HG03521 (cell line): Measurements from ENCODE around the gene SCAMP3.
"Not testable (repeated sequence)": the region's sequence is repeated elsewhere in the genome, so short reads cannot be mapped to it uniquely, and the experiment has no call there.

Source experiments
- ATAC-seq: cut with Tn5 transposase; IDR thresholded peaks from one replicate; pipeline ENCODE4 v1.9.1; 2021; ENCODE audit warnings: mild to moderate bottlenecking, moderate library complexity; ENCODE audit not compliant: unreplicated experiment

The SCAMP3 gene

GRCh38 chr1:155261852-155262673, at the start of gene SCAMP3:
Gene SCAMP3 (minus strand): TSS chr1:155262360. CDS start chr1:155262151, 209 bp downstream.
- ATAC-seq = peak; percentile 86

- no peak for ATAC-seq
These were observed 47.4 kb upstream of the SCAMP3 start for GRCh38 chr1:155309423-155310021.

- ATAC-seq = peak; percentile 96
These were observed 46.6 kb upstream of the SCAMP3 start, which contains the start of gene FDPS for GRCh38 chr1:155308493-155309422. Gene FDPS (plus strand): TSS chr1:155308866. CDS start chr1:155309790, 924 bp downstream.

- ATAC-seq = no peak
These were observed 45.1 kb upstream of the SCAMP3 start for GRCh38 chr1:155307247-155307740.

- no peak for ATAC-seq
These were observed 43.8 kb upstream of the SCAMP3 start for GRCh38 chr1:155305881-155306391.

GRCh38 chr1:155304558-155305063, 42.5 kb upstream of the SCAMP3 start:
- no peak for ATAC-seq

GRCh38 chr1:155301342-155301841, 39.2 kb upstream of the SCAMP3 start, which contains the start of gene PKLR:
Gene PKLR (minus strand): TSS chr1:155301438. CDS start chr1:155301395, 43 bp downstream.
- ATAC-seq = no peak

GRCh38 chr1:155300553-155301329, 38.6 kb upstream of the SCAMP3 start:
- ATAC-seq = no peak

- no peak for ATAC-seq
These were observed 37.9 kb upstream of the SCAMP3 start for GRCh38 chr1:155300024-155300423.

- no peak for ATAC-seq
These were observed 35.2 kb upstream of the SCAMP3 start for GRCh38 chr1:155297384-155297783.

- ATAC-seq = no peak
These were observed 34.5 kb upstream of the SCAMP3 start for GRCh38 chr1:155296661-155297060.

GRCh38 chr1:155295942-155296267, 33.7 kb upstream of the SCAMP3 start:
- ATAC-seq = no peak

- no peak for ATAC-seq
These were observed 33.2 kb upstream of the SCAMP3 start for GRCh38 chr1:155295183-155295941.

- ATAC-seq = no peak
These were observed 32.5 kb upstream of the SCAMP3 start for GRCh38 chr1:155294520-155295182.

GRCh38 chr1:155293086-155293749, 31.1 kb upstream of the SCAMP3 start:
- ATAC-seq = no peak

GRCh38 chr1:155291006-155291405, 28.8 kb upstream of the SCAMP3 start:
- ATAC-seq = not testable (repeated sequence)

GRCh38 chr1:155287987-155288543, 25.9 kb upstream of the SCAMP3 start:
- no peak for ATAC-seq
